NCI-H2196 treated with DMSO at 0.1 percent for 48 hours (cell line): ENCODE data around the gene PAPSS1.
"Not testable (repeated sequence)": the region's sequence is repeated elsewhere in the genome, so short reads cannot be mapped to it uniquely, and the experiment has no call there.

ENCODE experiments used
- DNase-seq: peaks from one replicate; lab custom pipeline; 2025; ENCODE audit not compliant: unreplicated experiment; lab: John Stamatoyannopoulos, UW

PAPSS1 gene

DNA sequence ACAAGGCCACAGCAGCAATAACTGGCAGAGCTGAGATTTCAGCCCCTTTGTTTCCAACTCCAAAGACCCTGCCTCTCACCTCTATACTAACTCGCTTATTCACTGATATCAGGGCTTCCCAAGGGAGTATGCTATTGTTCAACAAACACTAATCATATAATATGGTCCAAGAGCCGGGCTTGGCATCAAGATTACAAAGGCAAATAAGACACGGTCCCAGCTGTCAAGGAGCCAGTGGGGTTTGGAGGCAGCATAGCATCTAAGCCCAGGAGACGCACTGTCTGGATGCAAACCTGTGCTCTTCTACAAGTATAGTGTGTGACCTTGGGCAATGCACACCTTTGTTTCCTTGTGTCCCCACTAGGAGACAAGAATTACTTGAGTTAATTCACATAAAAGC, 28.7 kb downstream of the PAPSS1 start:
- no peak for DNase-seq

DNA sequence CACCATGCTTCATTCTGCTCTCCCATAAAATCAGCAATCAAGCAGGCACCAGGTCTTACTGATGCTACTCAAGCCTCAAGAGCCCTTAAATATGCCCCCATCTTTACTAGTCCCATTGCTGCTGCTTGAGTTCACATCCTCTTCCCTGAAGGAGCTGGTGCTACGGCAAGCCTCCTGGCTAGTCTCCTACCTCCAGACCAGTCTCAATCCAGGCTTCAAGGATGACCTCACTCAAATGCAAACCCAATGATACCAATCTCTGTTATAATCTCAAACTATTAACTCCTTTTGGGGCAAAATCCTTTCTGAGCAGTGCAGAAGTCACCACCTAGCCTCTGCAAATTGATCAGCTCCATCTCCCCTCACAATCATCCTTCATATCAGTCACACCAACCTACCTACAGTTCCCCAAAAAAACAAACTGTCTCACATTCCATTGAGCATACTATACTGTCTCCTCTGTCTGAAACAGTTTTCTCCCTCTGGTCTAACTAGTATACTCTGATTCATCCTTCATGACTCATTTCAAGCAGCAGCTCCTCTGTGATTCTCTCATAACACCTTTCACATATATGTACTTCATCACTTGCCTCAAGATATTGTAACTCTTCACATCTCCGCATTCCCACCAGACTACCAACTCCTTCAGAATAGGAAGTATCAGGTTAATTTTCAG, 30.0 kb downstream of the PAPSS1 start:
- DNase-seq = no peak

DNA sequence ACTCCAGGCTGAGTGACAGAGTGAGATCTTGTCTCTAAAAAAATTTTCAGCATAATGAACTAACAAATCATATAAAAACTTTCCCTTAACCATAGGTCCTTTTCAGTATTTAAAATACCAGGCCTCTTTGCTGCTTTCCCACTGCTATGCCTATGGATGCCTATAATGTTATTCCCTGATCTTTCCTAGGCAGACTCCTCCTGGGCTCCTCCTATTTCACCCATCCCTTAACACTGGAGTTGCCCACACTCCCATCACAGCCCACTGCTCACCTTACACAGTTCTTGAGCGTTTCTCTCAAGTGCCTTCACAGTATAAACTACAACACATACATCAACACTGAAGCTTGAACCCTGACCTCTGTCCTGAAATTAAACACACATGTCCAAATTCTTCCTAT, 31.6 kb downstream of the PAPSS1 start:
- no peak for DNase-seq

DNA sequence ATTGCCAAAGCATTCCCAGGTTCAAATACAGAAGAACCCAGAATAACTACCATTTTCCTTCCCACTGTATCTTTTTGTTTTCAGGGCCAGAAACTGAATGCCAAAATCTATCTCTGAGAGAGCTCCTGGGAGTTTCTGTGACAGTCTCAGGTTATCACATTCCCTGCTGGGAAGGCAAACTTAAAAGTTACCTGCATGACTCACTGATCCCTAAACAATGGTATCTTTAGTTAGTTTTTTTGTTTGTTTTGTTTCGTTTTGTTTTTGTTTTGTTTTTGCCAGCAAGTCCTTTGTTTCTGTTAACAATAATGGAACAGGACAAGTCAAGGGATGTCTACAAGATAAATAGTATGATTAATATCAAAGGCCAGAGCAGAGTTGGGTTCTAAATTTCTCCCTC, 34.3 kb downstream of the PAPSS1 start:
- DNase-seq = no peak

DNA sequence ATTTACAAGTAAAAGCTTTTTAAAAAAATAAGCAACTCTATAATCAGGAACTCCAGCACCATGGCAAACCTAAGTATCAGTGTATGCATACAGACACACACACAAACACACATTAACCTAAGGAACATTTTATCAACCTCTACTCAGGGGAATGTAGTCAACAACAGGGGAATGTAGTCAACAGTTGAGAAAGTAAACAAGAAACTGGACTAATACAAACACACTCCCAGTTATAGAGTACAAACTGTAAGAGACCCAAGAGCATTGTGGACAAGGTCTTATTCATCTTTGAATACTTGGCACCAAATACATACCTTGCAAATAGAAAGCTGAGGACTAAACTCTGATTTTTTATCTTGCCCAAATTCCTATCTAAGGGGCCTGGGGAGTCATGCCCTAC, 36.2 kb downstream of the PAPSS1 start:
- no peak for DNase-seq

DNA sequence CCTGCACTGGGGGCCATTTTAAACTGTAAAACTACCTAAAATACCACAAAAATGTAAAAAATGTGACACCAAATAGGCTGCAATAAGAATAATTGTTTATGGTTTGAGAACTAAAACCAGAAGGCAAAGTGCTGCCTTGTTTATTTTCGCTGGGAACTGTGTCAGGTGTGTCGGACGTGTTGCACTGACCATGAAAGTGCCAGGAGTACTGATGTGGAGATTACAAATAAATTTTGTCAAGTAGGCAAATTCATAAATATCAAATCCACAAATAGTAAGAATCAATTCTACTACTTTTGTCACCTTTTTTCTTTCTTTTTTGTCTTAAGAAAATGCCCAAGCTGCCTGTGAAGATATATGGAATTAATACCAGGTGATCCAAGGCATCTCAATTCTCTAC, 37.7 kb downstream of the PAPSS1 start:
- no peak for DNase-seq

DNA sequence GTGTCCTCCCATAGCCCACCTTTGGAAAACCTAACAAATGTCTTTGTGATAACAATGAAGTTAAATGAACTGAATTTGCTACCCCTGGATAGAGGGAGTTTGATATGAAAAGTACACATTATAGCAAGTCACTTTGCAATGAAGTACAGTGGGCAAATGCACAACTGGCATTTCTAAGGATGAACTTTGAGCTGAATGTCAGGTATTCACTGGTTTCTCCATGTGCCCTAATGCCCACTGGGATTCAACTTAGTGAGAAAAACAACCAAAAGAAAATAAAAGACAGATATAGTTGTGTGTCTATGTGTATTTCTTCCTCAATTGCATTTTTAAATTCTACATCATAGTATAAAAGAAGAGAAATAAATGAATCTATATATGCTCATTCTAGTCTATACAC, 51.0 kb downstream of the PAPSS1 start:
- no peak for DNase-seq

DNA sequence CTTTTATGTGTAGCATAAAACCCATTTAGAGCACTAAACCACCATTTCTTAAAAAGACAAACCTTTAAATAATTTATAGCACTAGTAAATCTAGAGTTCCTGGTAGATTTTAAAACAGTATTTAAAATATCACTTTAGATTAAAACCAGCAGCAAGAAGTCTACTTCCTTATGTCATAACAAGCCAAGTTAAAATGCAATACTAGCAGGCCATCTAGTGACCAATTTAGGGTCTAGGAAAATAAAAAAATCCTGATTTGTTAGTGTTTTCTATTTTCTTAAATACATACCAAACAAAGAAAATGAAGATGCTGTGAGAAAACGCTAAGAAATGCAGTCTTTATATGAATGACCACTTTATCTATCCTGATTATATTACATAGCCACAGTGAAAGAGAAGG, 53.9 kb downstream of the PAPSS1 start:
- DNase-seq = no peak

DNA sequence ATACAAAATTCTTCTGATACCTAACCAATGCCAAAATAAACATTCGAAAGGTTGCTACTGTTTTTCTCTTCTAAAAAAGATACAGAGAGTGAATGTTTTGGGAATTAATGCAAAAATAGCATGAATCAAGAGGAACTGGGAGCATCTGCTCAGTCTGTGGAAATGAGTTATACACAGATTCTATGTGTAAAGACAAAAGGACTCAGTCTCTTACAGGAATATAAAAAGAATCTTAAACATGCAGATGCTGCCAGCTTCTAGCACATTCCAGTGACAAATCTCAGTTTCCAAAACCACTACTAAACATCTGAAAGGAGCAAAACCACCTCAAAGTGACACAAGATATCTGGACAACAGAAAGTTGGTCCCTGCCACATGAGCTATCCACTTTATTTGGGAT, 55.0 kb downstream of the PAPSS1 start:
- no peak for DNase-seq

DNA sequence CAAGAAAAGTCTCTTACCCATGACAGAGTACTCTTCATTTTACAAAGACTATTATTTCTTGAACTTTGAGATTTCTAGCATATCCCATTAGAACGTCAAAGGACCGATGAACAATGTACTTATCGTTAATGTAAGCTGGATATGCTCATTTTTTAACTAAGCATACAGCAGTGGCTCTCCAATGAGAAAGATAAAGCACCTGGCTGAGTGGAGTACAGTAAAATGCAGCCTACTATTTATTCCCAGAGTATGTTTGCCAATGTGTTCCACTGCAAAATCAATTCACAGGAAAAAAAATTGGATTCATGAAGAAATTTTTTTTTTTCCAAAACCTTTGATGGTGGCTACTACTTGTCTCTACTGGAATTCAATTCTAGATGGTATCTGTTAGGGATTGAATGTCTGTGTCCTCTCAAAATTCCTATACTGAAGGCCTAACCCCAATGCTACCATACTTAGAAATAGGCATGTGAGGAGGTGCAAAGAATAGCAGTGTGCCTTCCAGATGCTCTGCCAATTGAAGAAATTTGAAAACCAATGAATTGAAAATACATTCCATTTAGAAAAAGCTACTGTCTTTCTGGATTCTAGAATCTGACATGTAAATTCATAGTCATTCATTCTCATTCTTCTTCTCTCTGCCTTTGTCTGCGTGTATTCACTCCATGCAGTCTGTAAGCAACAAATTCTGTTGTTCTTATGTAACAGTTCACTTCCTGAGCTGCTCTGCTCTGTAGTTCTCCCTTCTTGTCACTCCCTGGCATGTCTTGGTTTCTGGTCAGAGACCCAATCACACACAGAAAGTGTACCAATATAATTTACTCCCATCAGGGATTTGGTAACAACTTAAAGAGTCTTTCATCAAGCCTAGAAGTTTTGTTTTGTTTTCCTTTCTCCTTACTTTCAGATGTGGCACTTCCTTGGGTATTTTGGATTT, 61.4 kb downstream of the PAPSS1 start:
- DNase-seq = no peak

DNA sequence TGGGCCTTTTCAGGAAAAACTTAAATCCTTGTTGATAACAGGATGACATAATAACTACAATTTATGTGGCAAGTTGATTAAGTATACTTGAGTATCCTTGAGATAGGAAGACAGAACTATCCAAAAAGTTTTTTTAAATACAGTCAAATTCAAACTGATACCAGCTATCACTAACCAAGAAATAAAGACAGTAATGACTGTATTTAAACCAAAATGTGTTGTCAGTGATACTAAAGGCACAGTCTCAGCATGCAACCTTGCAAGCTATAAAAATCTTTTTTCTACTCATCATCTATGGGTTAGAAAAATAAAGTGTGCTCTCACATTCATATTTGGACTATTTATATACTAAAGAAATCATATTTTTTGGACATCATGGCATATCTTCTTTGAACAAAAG, 64.7 kb downstream of the PAPSS1 start:
- no peak for DNase-seq

DNA sequence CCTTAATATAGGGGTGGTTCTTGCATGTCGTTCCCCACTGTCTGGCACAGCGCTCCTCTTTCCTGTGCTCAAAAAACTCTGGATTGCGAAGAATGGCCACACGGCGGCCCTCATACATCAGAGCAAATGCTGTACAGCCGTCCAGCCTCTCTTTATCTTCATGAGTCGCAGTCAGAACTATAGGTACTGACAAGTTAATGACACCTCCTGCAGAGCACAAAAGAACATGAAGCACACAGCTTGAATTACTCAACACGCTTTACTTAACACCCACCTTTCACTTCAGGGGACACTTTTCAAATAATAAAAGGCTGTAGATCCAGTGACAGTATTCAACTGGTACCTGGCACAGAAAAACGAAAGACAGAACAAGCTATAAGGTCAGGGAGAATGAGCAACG, 65.3 kb downstream of the PAPSS1 start:
- no peak for DNase-seq

DNA sequence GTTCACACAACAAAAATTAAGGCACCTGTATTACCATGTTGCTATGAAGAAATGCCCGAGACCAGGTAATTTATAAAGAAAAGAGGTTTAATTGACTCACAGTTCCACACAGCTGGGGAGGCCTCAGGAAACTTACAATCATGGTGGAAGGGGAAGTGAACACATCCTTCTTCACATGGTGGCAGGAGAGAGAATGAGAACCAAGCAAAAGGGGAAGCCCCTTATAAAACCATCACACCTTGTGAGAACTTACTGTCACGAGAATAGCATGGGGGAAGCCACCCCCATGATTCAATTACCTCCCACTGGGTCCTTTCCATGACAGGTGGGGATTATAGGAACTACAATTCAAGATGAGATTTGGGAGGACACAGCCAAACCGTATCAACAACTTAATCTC, 68.6 kb downstream of the PAPSS1 start:
- not testable (repeated sequence) for DNase-seq

DNA sequence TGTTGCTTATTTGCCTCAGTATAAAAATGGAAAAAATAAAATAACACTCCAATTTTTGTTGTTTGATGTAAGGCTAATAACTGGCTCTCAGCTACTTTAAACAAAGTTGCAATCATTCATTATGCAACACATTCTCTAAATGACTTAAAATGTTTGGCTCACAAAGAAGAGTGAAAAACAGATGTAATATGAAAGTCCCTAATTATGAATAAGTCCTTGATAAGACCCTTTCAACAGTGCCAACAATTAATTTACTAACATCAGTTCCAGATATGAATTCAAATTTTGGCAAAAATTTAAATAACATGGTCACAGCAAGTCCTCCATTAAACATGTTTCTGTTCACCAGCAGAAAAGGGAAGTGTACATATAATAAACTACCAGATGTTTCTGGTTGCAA, 69.8 kb downstream of the PAPSS1 start:
- no peak for DNase-seq

DNA sequence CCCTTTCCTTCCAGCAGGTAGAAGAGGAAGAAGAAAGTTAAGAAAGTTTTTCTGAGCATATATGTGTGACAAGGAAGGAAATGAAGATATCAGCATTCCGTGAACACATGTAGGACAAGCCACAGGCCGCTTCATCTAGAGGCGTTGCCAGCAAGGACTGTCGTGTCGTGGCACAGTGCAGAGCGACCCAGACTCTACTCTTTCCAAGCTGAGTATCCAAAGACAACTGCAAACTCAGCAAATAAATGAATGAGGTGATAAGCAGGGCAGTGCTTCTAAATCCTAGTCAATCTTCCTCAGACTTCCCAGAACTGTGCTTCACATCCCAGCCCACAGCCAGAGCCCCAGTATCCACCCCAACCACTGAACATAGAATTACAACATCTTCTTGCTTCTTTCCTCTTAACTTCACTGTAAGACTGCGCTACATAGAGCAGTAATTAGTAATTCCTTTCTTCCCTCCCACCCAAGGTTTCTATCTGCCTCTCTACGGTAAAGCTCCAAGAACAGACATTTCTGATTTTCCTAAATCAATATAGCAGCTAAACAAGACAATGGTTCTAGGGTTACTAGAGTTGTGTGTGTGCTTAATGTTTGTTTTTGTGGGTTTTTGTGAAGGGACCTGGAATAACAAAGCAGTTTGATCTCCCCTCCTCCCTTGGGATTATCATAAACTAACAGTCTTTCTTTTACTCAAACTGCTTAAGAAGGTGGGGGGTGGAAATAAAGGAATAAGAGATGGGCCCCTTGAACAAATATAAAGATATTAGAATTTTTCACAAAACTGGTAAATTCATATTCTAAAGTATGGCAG, 71.6 kb downstream of the PAPSS1 start:
- DNase-seq = no peak

DNA sequence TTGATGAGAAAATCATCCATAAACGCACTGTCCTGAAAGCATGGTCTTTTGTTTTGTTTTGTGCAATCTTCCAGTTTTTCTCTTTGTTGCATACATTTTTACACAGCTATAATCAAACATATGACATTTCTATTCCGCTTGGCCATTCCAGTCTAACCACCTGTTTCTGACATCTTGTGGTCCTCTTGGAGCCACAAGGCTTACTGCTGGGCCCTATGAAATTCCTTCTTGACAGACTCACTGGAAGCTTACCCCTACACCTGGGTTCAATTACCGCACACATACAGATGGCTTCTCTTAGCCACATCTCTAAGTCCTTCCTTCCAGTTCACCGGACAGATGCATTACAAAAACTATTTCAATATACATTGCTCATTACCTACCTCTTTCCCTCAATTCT, 72.4 kb downstream of the PAPSS1 start:
- no peak for DNase-seq

DNA sequence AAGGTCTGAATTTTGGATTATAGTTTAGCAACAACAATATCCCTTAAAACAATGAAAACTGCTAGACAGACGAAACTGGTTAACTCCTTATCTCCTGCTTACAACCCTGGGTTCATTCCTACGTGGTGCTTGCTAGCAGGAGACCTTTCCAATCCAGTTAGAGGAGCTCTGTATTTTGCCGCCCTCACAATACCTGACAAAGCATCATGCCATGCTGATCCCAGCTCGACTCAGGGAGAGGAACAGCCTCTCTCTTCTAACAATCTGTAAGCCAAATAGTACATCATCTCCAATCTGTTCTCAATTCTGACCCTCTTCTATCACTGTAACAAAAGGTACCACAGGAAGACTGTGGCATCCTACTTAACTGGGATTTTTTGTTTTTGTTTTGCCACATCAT, 74.4 kb downstream of the PAPSS1 start:
- DNase-seq = no peak

DNA sequence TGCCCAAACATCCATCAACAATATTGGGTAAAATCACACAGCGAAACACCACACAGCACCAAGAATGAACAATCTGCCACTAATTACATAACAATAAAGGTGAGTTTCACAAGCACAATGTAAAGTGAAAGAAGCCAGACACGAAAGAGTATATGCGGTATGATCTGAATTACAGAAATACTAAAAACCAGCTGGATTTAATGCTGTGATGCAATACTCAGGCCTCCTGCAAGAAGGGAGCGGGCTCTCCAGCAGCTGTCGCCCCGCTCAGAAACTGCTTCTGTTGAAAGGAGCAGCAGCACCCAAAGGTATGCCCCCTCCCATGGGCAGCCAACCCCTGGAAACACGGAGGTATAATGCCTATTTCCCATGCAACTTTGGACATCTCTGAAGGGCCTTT, 77.0 kb downstream of the PAPSS1 start:
- no peak for DNase-seq

DNA sequence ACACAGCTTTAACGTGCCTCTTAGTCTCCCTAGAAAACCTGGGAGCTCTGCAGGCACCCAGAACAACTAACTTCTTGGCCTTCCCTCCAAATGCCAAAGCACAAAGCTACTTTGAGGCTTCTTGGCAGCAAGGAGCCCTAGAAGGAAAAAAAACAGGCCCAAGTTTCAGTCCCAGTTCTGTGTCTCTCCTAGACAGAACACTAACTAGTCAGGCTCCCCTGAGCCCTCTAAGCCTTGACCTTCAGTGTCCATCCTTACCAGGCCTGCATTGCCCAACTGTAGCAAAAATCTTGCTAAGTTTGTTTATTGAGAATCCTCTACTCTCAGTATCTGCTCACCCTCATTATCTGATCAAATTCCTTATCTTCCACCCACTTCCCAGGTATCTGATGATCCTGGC, 79.2 kb downstream of the PAPSS1 start:
- DNase-seq = no peak

DNA sequence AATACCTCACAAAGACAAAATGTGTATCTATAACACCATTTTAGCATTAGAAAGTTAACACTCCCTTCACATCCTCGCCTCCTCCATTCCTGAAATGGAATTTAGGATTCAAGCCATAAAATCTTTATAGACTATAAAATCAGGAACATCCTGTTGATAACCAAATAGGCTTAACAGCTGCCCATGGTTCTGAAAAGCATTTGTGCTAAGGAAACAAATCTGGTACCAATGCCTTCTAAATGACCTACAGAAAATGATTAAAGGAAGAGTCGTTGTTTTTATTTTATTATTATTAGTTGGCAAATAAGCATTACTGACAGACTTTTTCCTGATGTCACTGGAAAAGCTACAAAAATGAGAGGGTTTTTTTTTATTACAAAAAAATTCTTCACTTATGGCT, 79.8 kb downstream of the PAPSS1 start:
- no peak for DNase-seq

DNA sequence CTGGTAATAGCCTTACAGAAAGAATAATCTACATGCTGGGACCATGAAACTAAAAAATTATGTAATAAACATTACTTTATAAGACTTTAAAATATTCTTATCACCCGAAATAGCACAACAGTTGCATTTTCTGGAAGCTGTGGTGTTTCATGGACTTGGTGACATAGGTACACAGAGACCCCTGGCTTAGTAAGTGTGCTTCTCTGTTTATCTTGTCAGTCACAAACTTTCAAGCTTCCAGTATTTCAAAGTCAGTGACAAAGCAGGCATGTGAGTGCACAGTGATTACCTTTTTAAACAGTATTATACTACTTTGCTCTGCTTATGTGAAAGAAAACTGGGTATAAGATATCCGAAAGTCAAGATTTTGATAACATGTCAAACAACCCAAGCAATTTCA, 84.3 kb downstream of the PAPSS1 start:
- DNase-seq = no peak

DNA sequence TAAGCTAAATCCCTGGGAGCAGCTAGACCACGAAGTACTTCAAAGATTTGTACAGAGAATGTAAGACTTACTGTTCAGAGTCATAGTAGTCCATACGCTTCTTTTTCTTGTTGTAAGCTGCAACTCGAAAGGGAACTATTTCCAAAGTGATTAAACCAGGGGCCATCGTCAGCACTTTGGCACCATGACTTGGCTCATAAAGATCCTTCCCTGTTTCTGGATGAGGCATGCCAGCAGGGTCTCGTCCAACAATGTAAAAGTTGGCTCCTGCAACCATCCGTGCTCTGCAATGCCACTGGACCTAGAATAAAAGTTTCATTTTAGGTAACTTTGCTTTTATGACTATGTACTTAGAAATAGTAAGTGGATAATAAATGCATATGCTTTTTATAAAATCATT, 88.5 kb downstream of the PAPSS1 start:
- no peak for DNase-seq
